GM19240 (cell line): ENCODE measurements around the gene ZNF318.
A peak's percentile ranks its signal among the peaks of the same experiment; 100 is the strongest.
"Not testable (repeated sequence)": the region's sequence is repeated elsewhere in the genome, so short reads cannot be mapped to it uniquely, and the experiment has no call there.

ENCODE experiments used
- DNase-seq: peaks from one replicate; pipeline ENCODE4 v3.0.0; 2011; ENCODE audit warnings: low spot score; ENCODE audit not compliant: insufficient read length

The ZNF318 gene

GRCh38 chr6:43369174-43370002 is at the start of gene ZNF318:
Gene ZNF318 (minus strand): TSS chr6:43369647. CDS start chr6:43369365, 282 bp downstream.
- DNase-seq, result peak; percentile 69

- DNase-seq, result no peak
These were observed 47.5 kb upstream of the ZNF318 start for GRCh38 chr6:43416935-43417334.

- DNase-seq, result not testable (repeated sequence)
These were observed 45.8 kb upstream of the ZNF318 start for GRCh38 chr6:43415275-43415674.

- no peak for DNase-seq
These were observed 43.6 kb upstream of the ZNF318 start for GRCh38 chr6:43413002-43413401.

- DNase-seq, result no peak
These were observed 43.1 kb upstream of the ZNF318 start for GRCh38 chr6:43412541-43412940.

- DNase-seq, result not testable (repeated sequence)
These were observed 41.3 kb upstream of the ZNF318 start for GRCh38 chr6:43410776-43411175.

GRCh38 chr6:43408259-43408658 is 38.8 kb upstream of the ZNF318 start:
- DNase-seq, result no peak

- no peak for DNase-seq
These were observed 37.8 kb upstream of the ZNF318 start for GRCh38 chr6:43407296-43407695.

- DNase-seq, result no peak
These were observed 35.9 kb upstream of the ZNF318 start for GRCh38 chr6:43405354-43405753.

- no peak for DNase-seq
These were observed 33.4 kb upstream of the ZNF318 start for GRCh38 chr6:43402820-43403219.

- DNase-seq, result no peak
These were observed 32.3 kb upstream of the ZNF318 start for GRCh38 chr6:43401730-43402129.

GRCh38 chr6:43399932-43400487 is 30.6 kb upstream of the ZNF318 start:
- no peak for DNase-seq

GRCh38 chr6:43396408-43397149 is 27.1 kb upstream of the ZNF318 start:
- DNase-seq, result no peak

GRCh38 chr6:43395776-43396175 is 26.3 kb upstream of the ZNF318 start:
- DNase-seq, result no peak

- no peak for DNase-seq
These were observed 25.5 kb upstream of the ZNF318 start for GRCh38 chr6:43394982-43395381.

- no peak for DNase-seq
These were observed 24.2 kb upstream of the ZNF318 start for GRCh38 chr6:43393602-43394001.

GRCh38 chr6:43393133-43393532 is 23.7 kb upstream of the ZNF318 start:
- not testable (repeated sequence) for DNase-seq

- no peak for DNase-seq
These were observed 22.1 kb upstream of the ZNF318 start for GRCh38 chr6:43391440-43392031.

GRCh38 chr6:43390753-43391439 is 21.4 kb upstream of the ZNF318 start:
- DNase-seq, result not testable (repeated sequence)

- no peak for DNase-seq
These were observed 20.4 kb upstream of the ZNF318 start for GRCh38 chr6:43389730-43390295.

- no peak for DNase-seq
These were observed 17.0 kb upstream of the ZNF318 start for GRCh38 chr6:43386492-43386891.
